ENCODE data around the gene RPUSD1. TPM values are rescaled to one million over a fixed set of nuclear protein-coding genes. Genes with fewer than 3 reads are reported as not detected.
A peak's percentile ranks its signal among the peaks of the same experiment; 100 is the strongest.

RPUSD1 gene
- total RNA-seq, 1 donor from 2014 or later, result 23.7 TPM

DNA sequence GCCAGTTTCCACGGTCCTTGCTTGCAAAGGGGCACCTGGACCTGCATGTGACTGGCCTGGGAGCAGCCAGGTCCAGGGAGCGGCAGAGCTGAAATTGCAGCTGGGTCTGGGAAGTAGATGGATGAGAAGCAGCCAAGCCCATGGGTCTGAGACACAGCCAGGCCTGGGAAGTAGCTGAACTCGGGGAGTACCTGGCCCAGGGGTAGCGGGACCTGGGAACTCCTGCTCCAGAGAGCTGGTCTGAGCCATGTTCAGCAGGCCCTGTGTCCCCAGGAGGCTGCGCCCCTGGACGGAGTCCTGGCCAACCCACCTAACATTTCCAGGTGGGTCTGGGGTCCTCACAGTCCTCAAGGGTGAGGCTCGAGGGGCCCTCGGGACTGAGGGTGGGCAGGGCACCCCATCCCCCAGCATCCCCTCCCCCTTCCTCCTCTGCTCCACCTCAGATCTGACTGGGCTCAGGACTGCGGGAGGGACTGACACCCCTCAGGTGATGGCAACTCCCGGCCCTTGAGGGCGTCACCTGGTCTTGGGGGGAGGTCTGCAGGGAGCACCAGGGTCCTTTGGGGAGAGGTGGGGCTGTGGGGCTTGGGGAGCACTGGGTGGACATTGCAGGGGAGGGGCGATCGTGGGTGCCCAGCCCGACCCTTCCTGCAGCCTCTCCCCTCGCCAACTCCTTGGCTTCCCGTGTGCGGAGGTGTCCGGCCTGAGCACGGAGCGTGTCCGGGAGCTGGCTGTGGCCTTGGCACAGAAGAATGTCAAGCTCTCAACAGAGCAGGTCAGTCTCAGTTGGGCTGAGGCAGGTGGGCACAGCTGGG lies 24.6 kb downstream of the RPUSD1 start:
- Mint-ChIP-seq H3K4me3 (no peak overlapping the region), H3K36me3 (no peaks in the 10 kb centered on the region)
- TF ChIP-seq, protein P1, sequence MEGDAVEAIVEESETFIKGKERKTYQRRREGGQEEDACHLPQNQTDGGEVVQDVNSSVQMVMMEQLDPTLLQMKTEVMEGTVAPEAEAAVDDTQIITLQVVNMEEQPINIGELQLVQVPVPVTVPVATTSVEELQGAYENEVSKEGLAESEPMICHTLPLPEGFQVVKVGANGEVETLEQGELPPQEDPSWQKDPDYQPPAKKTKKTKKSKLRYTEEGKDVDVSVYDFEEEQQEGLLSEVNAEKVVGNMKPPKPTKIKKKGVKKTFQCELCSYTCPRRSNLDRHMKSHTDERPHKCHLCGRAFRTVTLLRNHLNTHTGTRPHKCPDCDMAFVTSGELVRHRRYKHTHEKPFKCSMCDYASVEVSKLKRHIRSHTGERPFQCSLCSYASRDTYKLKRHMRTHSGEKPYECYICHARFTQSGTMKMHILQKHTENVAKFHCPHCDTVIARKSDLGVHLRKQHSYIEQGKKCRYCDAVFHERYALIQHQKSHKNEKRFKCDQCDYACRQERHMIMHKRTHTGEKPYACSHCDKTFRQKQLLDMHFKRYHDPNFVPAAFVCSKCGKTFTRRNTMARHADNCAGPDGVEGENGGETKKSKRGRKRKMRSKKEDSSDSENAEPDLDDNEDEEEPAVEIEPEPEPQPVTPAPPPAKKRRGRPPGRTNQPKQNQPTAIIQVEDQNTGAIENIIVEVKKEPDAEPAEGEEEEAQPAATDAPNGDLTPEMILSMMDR (conservative IDR thresholded peaks at IDR 0.05), result no peak

DNA sequence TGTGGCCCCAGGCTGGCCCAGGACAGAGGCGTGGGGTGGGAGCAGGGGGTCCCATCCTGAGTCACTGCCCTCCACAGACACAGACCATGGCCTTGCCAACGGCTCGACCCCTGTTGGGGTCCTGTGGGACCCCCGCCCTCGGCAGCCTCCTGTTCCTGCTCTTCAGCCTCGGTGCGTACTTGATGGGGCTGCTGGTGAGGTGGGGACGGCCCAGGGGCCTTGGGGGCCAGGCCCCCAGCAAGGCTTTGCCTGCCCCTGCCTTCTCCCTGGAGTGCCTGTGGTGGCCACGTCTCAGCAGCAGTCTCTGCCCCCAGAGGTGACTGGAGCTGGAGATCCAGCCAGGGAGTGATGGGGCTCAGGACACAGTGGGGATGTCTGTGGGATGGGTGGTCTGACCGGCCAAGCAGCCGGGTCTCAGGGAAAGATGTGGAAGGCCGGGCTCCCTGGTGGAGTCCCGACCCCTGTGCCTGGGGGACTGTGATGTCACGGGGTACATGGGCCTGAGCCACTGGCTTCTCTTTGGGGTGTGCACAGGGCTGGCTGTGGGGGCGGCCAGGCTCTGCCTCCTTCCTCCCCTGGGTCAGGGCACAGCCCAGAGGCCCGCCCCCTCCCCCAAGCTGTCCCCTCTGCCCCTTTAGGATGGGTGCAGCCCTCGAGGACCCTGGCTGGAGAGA lies 25.4 kb downstream of the RPUSD1 start:
- Mint-ChIP-seq H3K27me3 (peaks cover 3% of the 10 kb centered on the region), H3K4me1 (ENCODE audit: unreplicated experiment) (peaks cover 6% of the 10 kb centered on the region), H3K9me3 (no peaks in the 10 kb centered on the region), H3K4me3 (no peak overlapping the region), H3K36me3 (no peaks in the 10 kb centered on the region), H3K27ac (no peak overlapping the region)
- no peak for DNase-seq (ENCODE audit: extremely low spot score, unreplicated experiment)
- TF ChIP-seq, protein P1 (conservative IDR thresholded peaks at IDR 0.05), result no peak

More for the DNA sequence above, 24.6 kb downstream of the RPUSD1 start:
- H3K27ac Mint-ChIP-seq, result no peak overlapping the region
- peaks cover 3% of the 10 kb centered on the region for H3K27me3 Mint-ChIP-seq
- H3K4me1 Mint-ChIP-seq (ENCODE audit: unreplicated experiment), result peaks cover 6% of the 10 kb centered on the region
- no peak for DNase-seq (ENCODE audit: extremely low spot score, unreplicated experiment)
- no peaks in the 10 kb centered on the region for H3K9me3 Mint-ChIP-seq

DNA sequence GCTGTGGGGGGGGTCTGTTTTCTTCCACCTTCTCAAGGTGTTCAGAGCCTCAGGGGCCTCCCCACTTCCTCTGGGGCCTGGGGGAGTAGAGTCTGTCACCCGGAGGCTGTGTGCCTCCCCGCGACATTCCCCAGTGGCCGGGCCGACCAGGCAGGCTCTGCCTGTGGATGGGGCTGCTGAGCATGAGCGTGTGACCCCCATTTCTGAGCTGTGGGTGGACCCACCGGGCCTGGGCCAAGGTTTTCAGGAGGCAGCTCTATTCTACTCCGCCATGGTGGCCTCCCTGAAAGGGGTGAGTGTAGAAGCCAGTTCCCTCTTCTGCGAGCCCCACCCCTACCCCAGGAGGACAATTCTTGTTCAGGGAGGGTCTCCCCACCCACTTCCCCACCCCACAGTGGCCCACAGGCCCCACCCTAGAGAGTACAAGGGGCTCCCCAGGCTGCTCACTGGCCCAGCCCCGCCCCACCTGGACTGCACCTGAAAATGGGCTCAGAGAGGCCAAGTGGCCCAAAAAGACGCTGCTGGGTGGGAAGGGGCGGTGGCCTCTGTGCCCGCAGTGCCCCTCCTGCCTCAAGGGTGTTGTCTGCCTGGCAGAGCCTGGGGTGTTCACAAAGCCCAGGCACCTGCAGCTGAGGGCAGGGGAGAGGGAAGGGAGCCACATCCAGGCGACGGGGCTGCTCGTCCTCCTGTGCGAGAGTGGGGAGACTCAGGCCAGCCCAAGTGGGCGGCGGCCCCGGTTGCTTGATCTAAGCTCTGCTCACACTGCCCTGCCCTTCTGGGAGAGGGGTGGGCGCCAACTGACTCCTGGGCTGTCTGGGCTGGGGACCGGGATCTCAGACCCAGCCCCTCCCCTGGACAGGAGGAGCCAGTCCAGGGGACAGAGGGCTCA lies 26.3 kb downstream of the RPUSD1 start:
- Mint-ChIP-seq H3K27me3 (peaks cover 3% of the 10 kb centered on the region), H3K4me3 (no peak overlapping the region), H3K27ac (no peak overlapping the region), H3K9me3 (no peaks in the 10 kb centered on the region), H3K36me3 (no peaks in the 10 kb centered on the region), H3K4me1 (ENCODE audit: unreplicated experiment) (peaks cover 6% of the 10 kb centered on the region)
- DNase-seq (ENCODE audit: extremely low spot score, unreplicated experiment), result peak; percentile 69
- TF ChIP-seq, protein P1 (conservative IDR thresholded peaks at IDR 0.05), result no peak

DNA sequence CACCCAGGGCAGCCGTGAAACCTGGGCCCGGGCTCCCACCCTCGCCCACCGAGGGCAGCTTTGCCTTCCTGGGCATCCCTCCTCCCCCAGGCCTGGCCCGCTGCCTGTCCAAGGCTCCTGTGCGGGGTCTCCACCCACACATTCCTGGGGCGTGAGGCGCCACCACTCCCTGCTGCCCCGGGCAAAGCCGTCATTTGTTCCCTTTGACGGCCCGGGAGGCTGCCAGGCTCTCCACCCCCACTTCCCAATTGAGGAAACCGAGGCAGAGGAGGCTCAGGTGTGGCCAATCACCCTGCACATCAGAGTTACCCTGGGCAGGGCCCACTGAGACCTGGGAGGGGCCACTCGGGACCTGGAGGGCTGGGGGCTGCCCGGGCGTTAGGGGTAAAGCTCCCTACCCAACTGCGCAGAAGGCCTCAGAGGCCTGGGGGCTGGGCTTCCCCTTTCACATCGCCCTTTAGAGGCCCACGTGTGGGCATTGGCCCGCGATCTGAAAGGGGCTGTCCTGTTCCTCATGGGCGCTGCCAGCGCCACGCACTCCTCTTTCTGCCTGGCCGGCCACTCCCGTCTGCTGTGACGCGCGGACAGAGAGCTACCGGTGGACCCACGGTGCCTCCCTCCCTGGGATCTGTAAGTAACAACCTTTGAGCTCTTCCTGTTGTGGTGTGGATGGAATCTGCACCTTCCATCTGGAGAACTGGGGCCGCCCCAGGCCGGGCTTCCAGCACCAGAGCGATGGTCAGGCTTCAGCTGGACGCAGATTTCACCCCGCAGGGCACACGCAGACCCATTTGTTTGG lies 27.4 kb downstream of the RPUSD1 start, which contains the start of gene MSLN:
Gene MSLN, plus strand, starts transcription at position 190 of the 799 bp plus-strand sequence. CDS start 1,947 bp downstream, outside the sequence.
- TF ChIP-seq, protein P1 (conservative IDR thresholded peaks at IDR 0.05), result no peak
- DNase-seq (ENCODE audit: extremely low spot score, unreplicated experiment), result peak; percentile 71
- Mint-ChIP-seq H3K27me3 (peaks cover 7% of the 10 kb centered on the region), H3K27ac (peak within 1 kb of the TSS; percentile 95), H3K9me3 (no peaks in the 10 kb centered on the region), H3K36me3 (no peaks in the 10 kb centered on the region), H3K4me1 (ENCODE audit: unreplicated experiment) (peaks cover 6% of the 10 kb centered on the region), H3K4me3 (peak within 1 kb of the TSS; percentile 75)

Data from type B pancreatic cell (in vitro differentiated cells).